ENCODE results near the gene LILRB2. TPM values are rescaled to one million over a fixed set of nuclear protein-coding genes. Genes with fewer than 3 reads are reported as not detected.
"Not testable (repeated sequence)": the region's sequence is repeated elsewhere in the genome, so short reads cannot be mapped to it uniquely, and the experiment has no call there.

LILRB2 gene
- total RNA-seq (under 1 TPM; 0.24 to 0.42 TPM), polyA plus RNA-seq (not detected)

GRCh38 chr19:54281007-54281728 is at the start of gene LILRB2:
TSS of gene LILRB2 (minus strand) at chr19:54281110. CDS start at chr19:54280496, 614 bp downstream.
- Mint-ChIP-seq H3K4me1 (peaks cover 0 to 12% (median 7%) of the 10 kb centered on the region in 3 donors), H3K9me3 (no peaks in the 10 kb centered on the region), H3K4me3 (no peak within 1 kb of the TSS), H3K27me3 (peaks cover 16 to 62% of the 10 kb centered on the region in 2 donors), H3K36me3 (no peaks in the 10 kb centered on the region), H3K27ac (peak within 1 kb of the TSS in 1 of 8 donors; percentile 57)
- Histone ChIP-seq H3K27me3 (ENCODE audit: insufficient read depth, low read length, poor library complexity, severe bottlenecking) (no peaks in the 10 kb centered on the region), H3K4me1 (ENCODE audit: insufficient read depth, low read length) (no peaks in the 10 kb centered on the region), H3K4me3 (ENCODE audit: low read length) (no peak within 1 kb of the TSS), H3K36me3 (ENCODE audit: insufficient read depth, low read length) (no peaks in the 10 kb centered on the region), H3K9me3 (ENCODE audit: low read length) (no peaks in the 10 kb centered on the region), H3K27ac (ENCODE audit: low read depth, low read length) (no peak within 1 kb of the TSS)
- CTCF ChIA-PET: no interaction called here
- POLR2A ChIA-PET: no interaction called here
- no peak for DNase-seq

GRCh38 chr19:54329476-54330165 is 48.7 kb upstream of the LILRB2 start:
- no peaks in the 10 kb centered on the region for H3K9me3 Mint-ChIP-seq
- H3K4me1 ChIP-seq (ENCODE audit: insufficient read depth, low read length): peaks cover 8% of the 10 kb centered on the region
- no peaks in the 10 kb centered on the region for H3K36me3 ChIP-seq (ENCODE audit: insufficient read depth, low read length)
- H3K9me3 ChIP-seq (ENCODE audit: low read length): no peaks in the 10 kb centered on the region
- H3K4me1 Mint-ChIP-seq: peaks cover 8 to 15% (median 10%) of the 10 kb centered on the region in 3 donors
- no peaks in the 10 kb centered on the region for H3K27me3 ChIP-seq (ENCODE audit: insufficient read depth, low read length, poor library complexity, severe bottlenecking)
- CTCF ChIA-PET: interaction anchor here (1.7 to 4.2 kb wide), 2 partner anchors 59 to 62 kb away, joined by 4 to 17 read pairs; no protein-coding TSS in a partner anchor
- H3K36me3 Mint-ChIP-seq: no peaks in the 10 kb centered on the region
- H3K4me3 ChIP-seq (ENCODE audit: low read length): no peak overlapping the region
- H3K27ac ChIP-seq (ENCODE audit: low read depth, low read length): no peak overlapping the region
- no peak overlapping the region for H3K4me3 Mint-ChIP-seq
- H3K27ac Mint-ChIP-seq: no peak overlapping the region
- POLR2A ChIA-PET: no interaction called here
- H3K27me3 Mint-ChIP-seq: peaks cover 2 to 4% of the 10 kb centered on the region in 2 donors
- DNase-seq: no peak

- not testable (repeated sequence) for H3K36me3 Mint-ChIP-seq; H3K4me3 ChIP-seq (ENCODE audit: low read length); H3K27me3 Mint-ChIP-seq; H3K36me3 ChIP-seq (ENCODE audit: insufficient read depth, low read length); DNase-seq; H3K27me3 ChIP-seq (ENCODE audit: insufficient read depth, low read length, poor library complexity, severe bottlenecking); H3K4me1 ChIP-seq (ENCODE audit: insufficient read depth, low read length); H3K9me3 ChIP-seq (ENCODE audit: low read length); H3K9me3 Mint-ChIP-seq; H3K27ac ChIP-seq (ENCODE audit: low read depth, low read length)
- ChIA-PET POLR2A (interaction anchor here (0.6 kb wide), 1 partner anchor 1802 kb away, joined by 3 read pairs; no protein-coding TSS in a partner anchor), CTCF (interaction anchor here (8.4 kb wide), 1 partner anchor 62 kb away, joined by 119 read pairs; no protein-coding TSS in a partner anchor)
- Mint-ChIP-seq H3K4me3 (peak overlapping the region in 1 of 7 donors; percentile 27), H3K4me1 (peaks cover 8 to 15% (median 10%) of the 10 kb centered on the region in 3 donors), H3K27ac (peak overlapping the region in 1 of 8 donors; percentile 45)
Observed at GRCh38 chr19:54328781-54329180, 47.9 kb upstream of the LILRB2 start.

- CTCF ChIA-PET: interaction anchor here (1.0 to 8.4 kb wide), 2 partner anchors 39 to 65 kb away, joined by 3 to 119 read pairs; partner anchors contain the start of gene LAIR1
- H3K36me3 Mint-ChIP-seq: no peaks in the 10 kb centered on the region
- peaks cover 9 to 19% of the 10 kb centered on the region in 2 donors for H3K27me3 Mint-ChIP-seq
- H3K9me3 ChIP-seq (ENCODE audit: low read length): no peaks in the 10 kb centered on the region
- H3K27me3 ChIP-seq (ENCODE audit: insufficient read depth, low read length, poor library complexity, severe bottlenecking): no peaks in the 10 kb centered on the region
- no peak overlapping the region for H3K27ac ChIP-seq (ENCODE audit: low read depth, low read length)
- H3K4me1 ChIP-seq (ENCODE audit: insufficient read depth, low read length): peaks cover 8% of the 10 kb centered on the region
- POLR2A ChIA-PET: no interaction called here
- H3K9me3 Mint-ChIP-seq: no peaks in the 10 kb centered on the region
- H3K4me3 Mint-ChIP-seq: no peak overlapping the region
- no peak overlapping the region for H3K4me3 ChIP-seq (ENCODE audit: low read length)
- no peaks in the 10 kb centered on the region for H3K36me3 ChIP-seq (ENCODE audit: insufficient read depth, low read length)
- H3K27ac Mint-ChIP-seq: peak overlapping the region in 1 of 8 donors; percentile 12
- no peak for DNase-seq
- peaks cover 8 to 15% (median 10%) of the 10 kb centered on the region in 3 donors for H3K4me1 Mint-ChIP-seq
Observed at GRCh38 chr19:54325631-54326030, 44.7 kb upstream of the LILRB2 start.

GRCh38 chr19:54325194-54325621 is 44.3 kb upstream of the LILRB2 start:
- Mint-ChIP-seq H3K27ac (no peak overlapping the region), H3K4me1 (peaks cover 8 to 15% (median 10%) of the 10 kb centered on the region in 3 donors), H3K4me3 (no peak overlapping the region), H3K36me3 (no peaks in the 10 kb centered on the region), H3K9me3 (no peaks in the 10 kb centered on the region), H3K27me3 (peaks cover 9 to 23% of the 10 kb centered on the region in 2 donors)
- Histone ChIP-seq H3K36me3 (ENCODE audit: insufficient read depth, low read length) (no peaks in the 10 kb centered on the region), H3K9me3 (ENCODE audit: low read length) (no peaks in the 10 kb centered on the region), H3K27ac (ENCODE audit: low read depth, low read length) (no peak overlapping the region), H3K4me3 (ENCODE audit: low read length) (no peak overlapping the region), H3K4me1 (ENCODE audit: insufficient read depth, low read length) (peaks cover 8% of the 10 kb centered on the region), H3K27me3 (ENCODE audit: insufficient read depth, low read length, poor library complexity, severe bottlenecking) (no peaks in the 10 kb centered on the region)
- ChIA-PET POLR2A (no interaction called here), CTCF (interaction anchor here (1.5 to 8.4 kb wide), 2 partner anchors 16 to 65 kb away, joined by 4 to 119 read pairs; no protein-coding TSS in a partner anchor)
- DNase-seq: peak; percentile 44 to 60 (median 50)

- no peaks in the 10 kb centered on the region for H3K36me3 ChIP-seq (ENCODE audit: insufficient read depth, low read length)
- no peak overlapping the region for H3K27ac ChIP-seq (ENCODE audit: low read depth, low read length)
- H3K4me1 ChIP-seq (ENCODE audit: insufficient read depth, low read length): peaks cover 8% of the 10 kb centered on the region
- Mint-ChIP-seq H3K4me3 (no peak overlapping the region), H3K4me1 (peaks cover 8 to 15% (median 10%) of the 10 kb centered on the region in 3 donors), H3K9me3 (no peaks in the 10 kb centered on the region), H3K27me3 (peaks cover 9 to 27% of the 10 kb centered on the region in 2 donors), H3K27ac (no peak overlapping the region), H3K36me3 (no peaks in the 10 kb centered on the region)
- ChIA-PET POLR2A (interaction anchor here (1.4 kb wide), 1 partner anchor 64 kb away, joined by 5 read pairs; no protein-coding TSS in a partner anchor), CTCF (interaction anchor here (1.3 to 8.4 kb wide), 3 partner anchors 17 to 66 kb away, joined by 3 to 119 read pairs (median 4); no protein-coding TSS in a partner anchor)
- H3K9me3 ChIP-seq (ENCODE audit: low read length): no peaks in the 10 kb centered on the region
- no peaks in the 10 kb centered on the region for H3K27me3 ChIP-seq (ENCODE audit: insufficient read depth, low read length, poor library complexity, severe bottlenecking)
- no peak for DNase-seq
- no peak overlapping the region for H3K4me3 ChIP-seq (ENCODE audit: low read length)
Observed at GRCh38 chr19:54324071-54324470, 43.2 kb upstream of the LILRB2 start.

GRCh38 chr19:54322934-54323333 is 42.0 kb upstream of the LILRB2 start:
- H3K9me3 Mint-ChIP-seq; H3K36me3 ChIP-seq (ENCODE audit: insufficient read depth, low read length); H3K27ac Mint-ChIP-seq; H3K27ac ChIP-seq (ENCODE audit: low read depth, low read length); H3K9me3 ChIP-seq (ENCODE audit: low read length); H3K4me3 Mint-ChIP-seq; H3K27me3 ChIP-seq (ENCODE audit: insufficient read depth, low read length, poor library complexity, severe bottlenecking); H3K36me3 Mint-ChIP-seq; DNase-seq; H3K4me1 ChIP-seq (ENCODE audit: insufficient read depth, low read length); H3K4me3 ChIP-seq (ENCODE audit: low read length); POLR2A ChIA-PET: not testable (repeated sequence)
- H3K27me3 Mint-ChIP-seq: peaks cover 9 to 27% of the 10 kb centered on the region in 2 donors
- H3K4me1 Mint-ChIP-seq: peaks cover 8 to 15% (median 10%) of the 10 kb centered on the region in 3 donors
- CTCF ChIA-PET: interaction anchor here (8.4 kb wide), 1 partner anchor 68 kb away, joined by 119 read pairs; no protein-coding TSS in a partner anchor

GRCh38 chr19:54322295-54322694 is 41.4 kb upstream of the LILRB2 start:
- CTCF ChIA-PET: interaction anchor here (8.4 kb wide), 1 partner anchor 68 kb away, joined by 119 read pairs; no protein-coding TSS in a partner anchor
- H3K9me3 Mint-ChIP-seq; H3K4me1 ChIP-seq (ENCODE audit: insufficient read depth, low read length); H3K4me3 Mint-ChIP-seq; H3K27ac Mint-ChIP-seq; H3K9me3 ChIP-seq (ENCODE audit: low read length); H3K36me3 ChIP-seq (ENCODE audit: insufficient read depth, low read length); H3K36me3 Mint-ChIP-seq; POLR2A ChIA-PET; H3K4me3 ChIP-seq (ENCODE audit: low read length); DNase-seq; H3K27ac ChIP-seq (ENCODE audit: low read depth, low read length); H3K27me3 ChIP-seq (ENCODE audit: insufficient read depth, low read length, poor library complexity, severe bottlenecking): not testable (repeated sequence)
- Mint-ChIP-seq H3K4me1 (peaks cover 5 to 11% (median 7%) of the 10 kb centered on the region in 3 donors), H3K27me3 (peaks cover 12 to 27% of the 10 kb centered on the region in 2 donors)

All from CD8-positive, alpha-beta memory T cell (primary cell).